ENCODE measurements around the gene DYRK1A.

DYRK1A gene

GRCh38 chr21:37566790-37567615 lies 200.4 kb downstream of the DYRK1A start:
- no peak for DNase-seq (ENCODE audit: low spot score)

- no peak for DNase-seq (ENCODE audit: low spot score)
Measured at GRCh38 chr21:37568415-37568814, 201.8 kb downstream of the DYRK1A start.

GRCh38 chr21:37568916-37569315 lies 202.3 kb downstream of the DYRK1A start:
- no peak for DNase-seq (ENCODE audit: low spot score)

- DNase-seq (ENCODE audit: low spot score), result no peak
Measured at GRCh38 chr21:37571442-37571841, 204.9 kb downstream of the DYRK1A start.

GRCh38 chr21:37574316-37574715 lies 207.7 kb downstream of the DYRK1A start:
- DNase-seq (ENCODE audit: low spot score), result no peak

GRCh38 chr21:37574751-37575150 lies 208.2 kb downstream of the DYRK1A start:
- DNase-seq (ENCODE audit: low spot score), result no peak

GRCh38 chr21:37575580-37575979 lies 209.0 kb downstream of the DYRK1A start:
- DNase-seq (ENCODE audit: low spot score), result no peak

Data from hematopoietic multipotent progenitor cell treated with erythropoietin and hydrocortisone succinate and interleukin-3 and kit ligand, for 15 days (in vitro differentiated cells).